ENCODE data around the gene PIGP.

The PIGP gene

DNA sequence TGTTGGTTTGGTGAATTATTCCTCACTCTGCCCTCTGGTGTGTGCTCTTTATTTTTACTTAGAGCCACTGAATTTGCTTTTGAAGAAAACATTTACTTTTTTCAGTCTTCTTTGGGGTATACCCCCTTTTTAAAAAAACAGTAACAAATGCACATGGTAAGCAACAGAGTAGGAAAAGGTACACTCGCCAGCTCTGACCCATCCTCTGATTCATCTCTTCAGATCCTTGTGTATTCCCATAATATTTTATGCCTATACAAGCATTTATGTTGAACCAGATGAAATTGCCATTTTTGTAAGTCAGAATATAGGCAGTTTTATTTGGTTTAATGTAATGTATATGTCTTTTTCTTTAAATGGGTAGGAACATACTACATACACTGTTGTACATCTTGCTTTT is 28.5 kb upstream of the PIGP start:
- no peak overlapping the region for H3K4me3 ChIP-seq (ENCODE audit: low read depth, low read length)
- in situ Hi-C loops (cut with HindIII; ENCODE audit: low sequenced_read_pairs) = no loop called here
- no peak for DNase-seq (ENCODE audit: low read depth, low spot score)
- TF ChIP-seq, protein P1, sequence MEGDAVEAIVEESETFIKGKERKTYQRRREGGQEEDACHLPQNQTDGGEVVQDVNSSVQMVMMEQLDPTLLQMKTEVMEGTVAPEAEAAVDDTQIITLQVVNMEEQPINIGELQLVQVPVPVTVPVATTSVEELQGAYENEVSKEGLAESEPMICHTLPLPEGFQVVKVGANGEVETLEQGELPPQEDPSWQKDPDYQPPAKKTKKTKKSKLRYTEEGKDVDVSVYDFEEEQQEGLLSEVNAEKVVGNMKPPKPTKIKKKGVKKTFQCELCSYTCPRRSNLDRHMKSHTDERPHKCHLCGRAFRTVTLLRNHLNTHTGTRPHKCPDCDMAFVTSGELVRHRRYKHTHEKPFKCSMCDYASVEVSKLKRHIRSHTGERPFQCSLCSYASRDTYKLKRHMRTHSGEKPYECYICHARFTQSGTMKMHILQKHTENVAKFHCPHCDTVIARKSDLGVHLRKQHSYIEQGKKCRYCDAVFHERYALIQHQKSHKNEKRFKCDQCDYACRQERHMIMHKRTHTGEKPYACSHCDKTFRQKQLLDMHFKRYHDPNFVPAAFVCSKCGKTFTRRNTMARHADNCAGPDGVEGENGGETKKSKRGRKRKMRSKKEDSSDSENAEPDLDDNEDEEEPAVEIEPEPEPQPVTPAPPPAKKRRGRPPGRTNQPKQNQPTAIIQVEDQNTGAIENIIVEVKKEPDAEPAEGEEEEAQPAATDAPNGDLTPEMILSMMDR (IDR thresholded peaks at IDR 0.05; ENCODE audit: low read depth, low read length) = no peak

DNA sequence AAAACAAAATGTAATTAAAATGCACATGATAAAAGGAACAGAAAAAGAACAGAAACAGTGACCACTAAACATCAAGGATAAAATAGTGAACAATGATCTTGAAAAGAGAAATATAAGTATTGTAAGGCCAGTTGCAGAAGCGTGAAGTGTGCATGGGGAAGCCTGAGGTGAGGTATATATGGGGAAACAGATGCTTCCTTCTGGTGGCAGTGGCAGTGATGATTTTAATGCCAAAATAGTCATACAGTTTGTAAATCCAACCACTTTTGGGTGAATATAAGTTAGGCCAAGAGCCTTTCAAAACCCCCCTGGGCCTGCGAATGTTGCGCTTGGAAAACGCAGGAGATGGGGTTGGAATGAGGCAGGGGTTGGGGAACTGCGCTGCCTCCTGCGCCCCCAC is 27.4 kb upstream of the PIGP start:
- no peak for DNase-seq (ENCODE audit: low read depth, low spot score)
- TF ChIP-seq, protein P1 (IDR thresholded peaks at IDR 0.05; ENCODE audit: low read depth, low read length) = no peak
- in situ Hi-C loops (cut with HindIII; ENCODE audit: low sequenced_read_pairs) = no loop called here
- H3K4me3 ChIP-seq (ENCODE audit: low read depth, low read length) = no peak overlapping the region

DNA sequence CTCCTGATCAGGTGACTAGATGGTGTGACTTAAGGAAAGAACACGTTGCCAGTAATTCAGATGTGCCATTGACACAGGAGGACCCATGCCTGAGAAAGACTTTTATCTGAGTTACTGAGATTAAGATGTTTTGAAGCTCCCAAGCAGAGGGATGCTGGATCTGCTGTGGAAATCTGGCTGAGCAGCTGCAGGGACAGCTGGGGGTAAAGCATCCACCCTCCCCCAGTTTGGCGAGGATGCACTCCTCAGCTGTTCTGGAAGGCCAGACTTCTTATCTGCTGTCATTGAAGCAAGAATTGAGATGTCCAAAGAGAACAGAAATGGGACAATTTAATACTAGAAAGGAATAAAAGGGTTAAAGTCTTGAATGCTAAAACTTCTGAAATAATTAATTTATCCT is 25.9 kb upstream of the PIGP start:
- H3K4me3 ChIP-seq (ENCODE audit: low read depth, low read length) = no peak overlapping the region
- TF ChIP-seq, protein P1 (IDR thresholded peaks at IDR 0.05; ENCODE audit: low read depth, low read length) = no peak
- in situ Hi-C loops (cut with HindIII; ENCODE audit: low sequenced_read_pairs) = no loop called here
- no peak for DNase-seq (ENCODE audit: low read depth, low spot score)

DNA sequence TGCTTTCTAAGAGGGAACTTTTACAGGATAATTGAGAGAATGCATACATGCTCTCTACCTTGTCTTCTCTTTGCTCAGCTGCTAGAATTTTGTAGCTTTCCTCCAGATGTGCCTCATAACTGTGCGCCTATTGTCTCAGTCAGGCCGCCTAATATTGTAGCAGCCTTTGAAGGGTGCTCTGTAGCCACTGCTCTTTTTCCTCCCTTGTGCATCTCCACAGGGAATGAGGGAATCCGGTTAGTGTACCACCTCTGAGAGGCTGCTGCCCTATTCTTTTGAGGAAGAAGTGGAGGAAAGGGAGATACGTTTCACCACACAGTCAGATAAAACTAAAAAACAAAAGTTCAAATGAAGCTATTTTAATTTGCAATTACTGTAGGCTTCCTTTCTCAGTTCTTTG is 22.9 kb upstream of the PIGP start:
- DNase-seq (ENCODE audit: low read depth, low spot score) = no peak
- in situ Hi-C loops (cut with HindIII; ENCODE audit: low sequenced_read_pairs) = no loop called here
- H3K4me3 ChIP-seq (ENCODE audit: low read depth, low read length) = no peak overlapping the region
- TF ChIP-seq, protein P1 (IDR thresholded peaks at IDR 0.05; ENCODE audit: low read depth, low read length) = no peak

DNA sequence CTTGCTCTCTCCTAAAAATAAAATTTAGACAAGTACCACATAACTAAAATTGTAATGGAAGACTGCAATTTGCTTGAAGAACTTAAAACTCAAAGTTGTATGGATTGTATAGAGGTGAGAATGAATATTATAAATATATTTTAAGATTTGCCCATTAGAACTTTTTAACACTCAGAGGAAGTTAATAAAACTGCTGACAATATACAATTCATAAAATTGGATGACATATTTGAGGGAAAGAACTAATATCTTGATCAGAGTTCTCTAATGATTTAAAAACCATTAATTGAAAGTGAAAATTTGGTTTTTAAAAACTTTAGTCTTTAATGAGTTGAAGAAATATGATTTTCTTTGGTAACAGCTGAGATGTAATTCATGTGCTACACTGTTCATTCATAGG is 21.1 kb upstream of the PIGP start:
- no peak overlapping the region for H3K4me3 ChIP-seq (ENCODE audit: low read depth, low read length)
- TF ChIP-seq, protein P1 (IDR thresholded peaks at IDR 0.05; ENCODE audit: low read depth, low read length) = no peak
- in situ Hi-C loops (cut with HindIII; ENCODE audit: low sequenced_read_pairs) = no loop called here
- DNase-seq (ENCODE audit: low read depth, low spot score) = no peak

DNA sequence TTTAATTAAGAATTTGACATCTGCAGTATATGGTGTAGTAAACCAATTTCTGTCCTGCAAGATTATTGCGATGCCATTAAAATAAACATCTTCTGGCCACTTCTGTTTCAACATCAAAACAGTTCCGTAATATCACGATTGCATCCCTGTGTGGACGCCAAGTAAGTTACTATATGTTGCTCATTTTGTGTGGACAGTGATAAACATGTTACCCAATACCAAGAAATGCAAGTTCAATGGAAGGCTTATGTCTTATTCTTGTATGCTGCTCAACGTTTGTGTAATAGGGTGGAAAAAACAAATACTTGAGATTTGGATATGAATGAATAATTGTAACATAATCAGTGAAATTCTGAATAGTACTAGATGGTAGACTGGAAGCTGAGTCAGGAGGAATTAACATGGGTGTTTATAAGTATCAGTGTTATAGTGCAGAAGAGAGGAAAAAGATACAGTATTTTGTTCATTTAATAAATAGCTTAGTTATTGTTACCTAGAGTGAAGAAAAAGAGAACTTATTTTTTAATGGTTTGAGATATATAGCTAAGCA is 15.4 kb upstream of the PIGP start:
- in situ Hi-C loops (cut with HindIII; ENCODE audit: low sequenced_read_pairs) = no loop called here
- H3K4me3 ChIP-seq (ENCODE audit: low read depth, low read length) = no peak overlapping the region
- TF ChIP-seq, protein P1 (IDR thresholded peaks at IDR 0.05; ENCODE audit: low read depth, low read length) = no peak
- DNase-seq (ENCODE audit: low read depth, low spot score) = no peak

DNA sequence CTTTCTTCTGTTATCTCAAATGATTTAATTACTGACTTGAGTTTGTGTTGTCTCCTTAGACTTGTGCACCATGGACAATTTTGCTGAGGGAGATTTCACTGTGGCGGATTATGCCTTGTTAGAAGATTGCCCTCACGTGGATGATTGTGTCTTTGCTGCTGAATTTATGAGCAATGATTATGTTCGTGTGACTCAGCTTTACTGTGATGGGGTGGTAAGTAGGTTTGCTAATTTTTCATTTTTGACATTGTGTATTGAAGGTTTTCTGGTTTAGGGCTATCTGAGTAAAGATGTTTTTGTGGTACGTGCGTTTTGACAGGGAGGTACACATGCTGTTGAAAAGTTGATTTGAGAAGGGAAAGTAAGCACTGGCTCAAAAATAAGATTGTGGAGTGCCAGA is 14.3 kb upstream of the PIGP start:
- no peak overlapping the region for H3K4me3 ChIP-seq (ENCODE audit: low read depth, low read length)
- in situ Hi-C loops (cut with HindIII; ENCODE audit: low sequenced_read_pairs) = no loop called here
- DNase-seq (ENCODE audit: low read depth, low spot score) = peak; percentile 60
- TF ChIP-seq, protein P1 (IDR thresholded peaks at IDR 0.05; ENCODE audit: low read depth, low read length) = peak; percentile 53

Measured in astrocyte of the spinal cord (primary cell).